WI38 (cell line): ENCODE measurements around the gene PRSS3.
"Not testable (repeated sequence)": the region's sequence is repeated elsewhere in the genome, so short reads cannot be mapped to it uniquely, and the experiment has no call there.

Experiments used
- H3K4me3 ChIP-seq: 2 replicates; pipeline ENCODE4 v1.5.1; 2011; ENCODE audit warnings: low read depth, mild to moderate bottlenecking, control low read depth, low read length
- TF ChIP-seq, protein P1 (sequence below): IDR thresholded peaks from 2 replicates; pipeline ENCODE4 v1.5.1; 2012; ENCODE audit warnings: low read depth, mild to moderate bottlenecking, control low read depth, low read length

PRSS3 gene

DNA sequence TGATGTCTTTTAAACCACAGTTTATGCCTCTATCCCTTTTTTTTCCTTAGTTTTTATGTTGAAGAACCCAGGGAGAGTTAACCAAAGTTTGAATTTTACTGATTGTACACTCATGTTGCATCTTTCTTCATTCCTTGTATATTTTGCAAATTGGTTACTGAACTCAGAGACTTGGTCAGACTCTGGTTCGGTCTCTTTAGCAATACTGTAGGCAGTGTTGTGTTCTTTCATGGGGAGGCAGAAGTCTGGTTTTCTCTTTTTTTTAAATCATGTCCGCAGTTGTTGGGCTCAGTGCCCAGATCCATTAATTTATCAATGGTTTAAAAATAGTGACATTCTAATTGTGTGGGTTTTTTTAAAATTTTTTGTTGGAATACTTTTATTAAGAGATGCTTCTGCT, 45.0 kb downstream of the PRSS3 start:
- H3K4me3 ChIP-seq = no peak overlapping the region
- TF ChIP-seq, protein P1, sequence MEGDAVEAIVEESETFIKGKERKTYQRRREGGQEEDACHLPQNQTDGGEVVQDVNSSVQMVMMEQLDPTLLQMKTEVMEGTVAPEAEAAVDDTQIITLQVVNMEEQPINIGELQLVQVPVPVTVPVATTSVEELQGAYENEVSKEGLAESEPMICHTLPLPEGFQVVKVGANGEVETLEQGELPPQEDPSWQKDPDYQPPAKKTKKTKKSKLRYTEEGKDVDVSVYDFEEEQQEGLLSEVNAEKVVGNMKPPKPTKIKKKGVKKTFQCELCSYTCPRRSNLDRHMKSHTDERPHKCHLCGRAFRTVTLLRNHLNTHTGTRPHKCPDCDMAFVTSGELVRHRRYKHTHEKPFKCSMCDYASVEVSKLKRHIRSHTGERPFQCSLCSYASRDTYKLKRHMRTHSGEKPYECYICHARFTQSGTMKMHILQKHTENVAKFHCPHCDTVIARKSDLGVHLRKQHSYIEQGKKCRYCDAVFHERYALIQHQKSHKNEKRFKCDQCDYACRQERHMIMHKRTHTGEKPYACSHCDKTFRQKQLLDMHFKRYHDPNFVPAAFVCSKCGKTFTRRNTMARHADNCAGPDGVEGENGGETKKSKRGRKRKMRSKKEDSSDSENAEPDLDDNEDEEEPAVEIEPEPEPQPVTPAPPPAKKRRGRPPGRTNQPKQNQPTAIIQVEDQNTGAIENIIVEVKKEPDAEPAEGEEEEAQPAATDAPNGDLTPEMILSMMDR = no peak

DNA sequence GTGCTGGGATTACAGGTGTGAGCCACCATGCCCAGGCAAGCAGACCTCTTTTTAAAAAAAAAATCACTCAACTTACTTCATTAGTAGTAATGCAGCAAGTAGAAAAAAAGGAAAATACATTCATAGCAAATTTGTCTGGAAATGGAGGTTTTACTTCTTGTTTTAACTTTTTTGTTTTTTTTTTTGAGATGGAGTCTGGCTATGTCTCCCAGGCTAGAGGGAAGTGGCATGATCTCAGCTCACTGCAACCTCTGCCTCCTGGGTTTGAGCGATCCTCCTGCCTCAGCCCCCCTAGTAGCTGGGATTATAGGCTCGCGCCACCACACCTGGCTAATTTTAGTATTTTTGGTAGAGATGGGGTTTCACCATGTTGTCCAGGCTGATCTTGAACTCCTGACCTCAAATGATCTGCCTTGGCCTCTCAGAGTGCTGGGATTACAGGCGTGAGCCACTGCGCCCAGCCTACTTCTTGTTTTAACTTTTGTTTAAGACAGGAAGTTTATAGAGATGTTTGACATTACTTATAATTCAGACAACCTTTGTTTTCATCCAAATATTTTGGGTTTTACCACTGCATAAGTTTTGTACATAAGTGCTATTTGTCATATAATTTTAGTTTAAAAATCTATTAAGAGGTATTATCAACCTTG, 48.1 kb downstream of the PRSS3 start:
- TF ChIP-seq, protein P1 = no peak
- H3K4me3 ChIP-seq = no peak overlapping the region

DNA sequence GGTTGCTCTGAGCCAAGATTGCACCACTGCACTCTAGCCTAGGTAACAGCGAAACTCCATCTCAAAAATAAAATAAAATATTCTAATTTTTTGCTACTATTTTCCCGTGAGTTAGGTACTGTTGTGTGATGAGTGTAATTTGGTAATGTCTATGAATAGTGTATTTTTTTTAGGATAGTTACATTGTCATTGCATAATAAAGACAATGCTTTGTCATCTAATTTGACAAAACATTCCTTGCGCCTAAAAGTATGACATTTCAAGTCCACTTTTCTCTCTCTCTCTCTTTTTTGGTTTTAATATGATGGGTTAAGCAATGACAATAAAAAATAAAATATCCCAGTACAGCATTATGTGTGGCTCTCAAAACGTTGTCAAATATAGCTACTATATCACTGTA, 50.9 kb downstream of the PRSS3 start:
- TF ChIP-seq, protein P1 = no peak
- no peak overlapping the region for H3K4me3 ChIP-seq

DNA sequence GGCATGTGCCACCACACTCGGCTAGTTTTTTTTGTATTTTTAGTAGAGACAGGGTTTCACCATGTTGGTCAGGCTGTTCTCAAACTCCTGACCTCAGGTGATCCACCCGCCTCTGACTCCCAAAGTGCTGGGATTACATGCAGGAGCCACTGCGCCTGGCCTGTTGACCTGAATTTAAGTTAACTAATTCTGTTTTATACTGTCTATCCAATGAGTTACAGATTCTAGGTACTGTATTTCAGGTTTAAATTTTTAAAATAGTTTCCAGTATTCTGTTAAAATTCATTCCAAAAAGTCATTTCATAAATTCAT, 52.5 kb downstream of the PRSS3 start:
- not testable (repeated sequence) for H3K4me3 ChIP-seq
